Measurements from ENCODE around the gene B3GNT8. TPM values are rescaled to one million over a fixed set of nuclear protein-coding genes. Genes with fewer than 3 reads are reported as not detected.

B3GNT8 gene
- total RNA-seq, 2 donors from 2014 or later, result 9.4 to 11.6 TPM

GRCh38 chr19:41456342-41456918 is 29.3 kb upstream of the B3GNT8 start:
- TF ChIP-seq POLR2AphosphoS5 (IDR thresholded peaks at IDR 0.05), result peak; percentile 63
- TF ChIP-seq CTCF (IDR thresholded peaks at IDR 0.05), result no peak
- no peak for TF ChIP-seq POLR2A (IDR thresholded peaks at IDR 0.05)
- Histone ChIP-seq H3K36me3 (no peaks in the 10 kb centered on the region), H3K27ac (peak overlapping the region; percentile 48 to 54), H3K4me1 (replicated peaks) (no peaks in the 10 kb centered on the region), H3K9me3 (no peaks in the 10 kb centered on the region), H3K27me3 (replicated peaks; ENCODE audit: insufficient read depth) (no peaks in the 10 kb centered on the region), H3K4me3 (no peak overlapping the region)
- intact Hi-C loops (cut with DNase I), result loop anchor here (10.0 kb wide), 1 partner anchor 138 kb away; no protein-coding TSS in a partner anchor
- peak; percentile 49 for DNase-seq (ENCODE audit: low spot score)
- WGBS, result 3% methylated on average over 7 of the region's 7 CpGs

DNA sequence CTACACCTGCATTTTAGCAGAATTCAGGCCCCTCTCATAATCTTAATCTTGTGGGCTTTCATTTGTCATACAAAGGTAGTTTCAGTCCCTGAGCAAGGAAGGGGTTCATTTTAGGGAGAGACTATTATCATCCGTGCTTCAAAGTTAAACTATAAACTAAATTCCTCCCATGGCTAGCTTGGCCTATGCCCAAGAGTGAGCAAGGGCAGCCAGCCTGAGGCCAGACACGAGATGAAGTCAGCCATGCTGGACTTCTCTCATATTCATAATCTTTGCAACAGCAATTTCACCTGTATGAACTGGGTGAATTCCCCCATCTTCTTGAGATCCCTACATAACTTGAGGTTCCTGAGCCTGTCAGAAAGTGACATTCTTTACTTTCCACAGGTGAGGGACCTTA is 28.8 kb upstream of the B3GNT8 start:
- H3K27ac ChIP-seq, result peak overlapping the region; percentile 48 to 54
- H3K36me3 ChIP-seq, result no peaks in the 10 kb centered on the region
- no peak overlapping the region for H3K4me3 ChIP-seq
- WGBS, result 14% methylated on average over 2 of the region's 2 CpGs
- H3K4me1 ChIP-seq (replicated peaks), result no peaks in the 10 kb centered on the region
- intact Hi-C loops (cut with DNase I), result loop anchor here (10.0 kb wide), 1 partner anchor 139 kb away; no protein-coding TSS in a partner anchor
- no peaks in the 10 kb centered on the region for H3K9me3 ChIP-seq
- TF ChIP-seq POLR2AphosphoS5 (IDR thresholded peaks at IDR 0.05) (no peak), POLR2A (IDR thresholded peaks at IDR 0.05) (no peak), CTCF (IDR thresholded peaks at IDR 0.05) (no peak)
- DNase-seq (ENCODE audit: low spot score), result no peak
- no peaks in the 10 kb centered on the region for H3K27me3 ChIP-seq (replicated peaks; ENCODE audit: insufficient read depth)

DNA sequence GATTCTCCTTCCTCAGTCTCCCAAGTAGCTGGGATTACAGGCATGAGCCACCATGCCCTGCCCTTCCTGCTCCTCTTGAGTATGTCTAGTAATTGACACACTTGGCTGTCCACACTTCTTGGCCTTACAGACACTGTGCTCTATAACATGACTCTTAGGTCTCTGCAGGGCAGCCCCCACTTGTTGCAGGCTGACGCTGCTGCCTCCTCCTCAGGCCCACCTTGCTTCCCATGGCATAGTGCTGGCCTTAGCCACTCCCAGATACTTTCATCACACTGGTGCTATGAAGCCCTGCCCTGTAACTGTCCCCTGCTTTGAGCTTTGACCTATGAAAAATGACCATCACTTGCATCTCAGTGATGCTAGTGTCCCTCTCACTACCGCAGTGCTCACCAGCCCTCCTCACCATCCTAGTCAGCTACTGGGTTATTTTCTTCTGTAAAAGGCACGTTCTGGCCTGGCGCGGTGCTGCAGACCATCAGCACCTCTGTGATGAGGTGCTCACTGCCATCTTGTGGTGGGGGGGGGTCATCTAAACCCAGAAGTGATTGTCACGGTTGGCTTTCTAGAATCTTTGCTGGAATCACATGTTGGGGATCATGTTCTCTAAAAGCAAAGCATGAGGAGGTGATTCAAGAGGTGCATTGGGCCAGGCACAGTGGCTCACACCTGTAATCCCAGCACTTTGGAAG is 25.6 kb upstream of the B3GNT8 start:
- Histone ChIP-seq H3K27me3 (replicated peaks; ENCODE audit: insufficient read depth) (no peaks in the 10 kb centered on the region), H3K36me3 (no peaks in the 10 kb centered on the region), H3K27ac (no peak overlapping the region), H3K4me1 (replicated peaks) (no peaks in the 10 kb centered on the region), H3K9me3 (no peaks in the 10 kb centered on the region), H3K4me3 (no peak overlapping the region)
- TF ChIP-seq CTCF (IDR thresholded peaks at IDR 0.05), result no peak
- no peak for TF ChIP-seq POLR2A (IDR thresholded peaks at IDR 0.05)
- no peak for TF ChIP-seq POLR2AphosphoS5 (IDR thresholded peaks at IDR 0.05)
- intact Hi-C loops (cut with DNase I), result loop anchor here (10.0 kb wide), 1 partner anchor 142 kb away; no protein-coding TSS in a partner anchor
- DNase-seq (ENCODE audit: low spot score), result no peak
- WGBS, result 79% methylated on average over 6 of the region's 6 CpGs

- intact Hi-C loops (cut with DNase I), result loop anchor here (10.0 kb wide), 2 partner anchors 125 to 145 kb away; partner anchors contain the start of gene CEACAM21
- 77% methylated on average over 3 of the region's 3 CpGs for WGBS
- no peaks in the 10 kb centered on the region for H3K4me1 ChIP-seq (replicated peaks)
- H3K27me3 ChIP-seq (replicated peaks; ENCODE audit: insufficient read depth), result no peaks in the 10 kb centered on the region
- no peak overlapping the region for H3K27ac ChIP-seq
- no peak for DNase-seq (ENCODE audit: low spot score)
- H3K36me3 ChIP-seq, result no peaks in the 10 kb centered on the region
- TF ChIP-seq CTCF (IDR thresholded peaks at IDR 0.05), result no peak
- no peak for TF ChIP-seq POLR2A (IDR thresholded peaks at IDR 0.05)
- TF ChIP-seq POLR2AphosphoS5 (IDR thresholded peaks at IDR 0.05), result no peak
- H3K9me3 ChIP-seq, result no peaks in the 10 kb centered on the region
- no peak overlapping the region for H3K4me3 ChIP-seq
These were observed 22.6 kb upstream of the B3GNT8 start for GRCh38 chr19:41449865-41450178.
